Left cardiac atrium (tissue), 4 donors: ENCODE results near the gene ALKBH2. TPM values are rescaled to one million over a fixed set of nuclear protein-coding genes. Genes with fewer than 3 reads are reported as not detected.
"Not testable (repeated sequence)": the region's sequence is repeated elsewhere in the genome, so short reads cannot be mapped to it uniquely, and the experiment has no call there.

Source experiments
- ATAC-seq, 2 donors: fragments of 200-7000 bp; cut with Tn5 transposase; one replicate each; pipeline ENCODE4 v1.9.1; 2020; ENCODE audit warnings: mild to moderate bottlenecking in 2 of 2, moderate library complexity in 2 of 2
- DNase-seq: peaks from one replicate; pipeline ENCODE4 v3.0.0-alpha.2; 2020
- intact Hi-C, 2 donors: fragments of 100-400 bp; cut with DNase I; formaldehyde crosslinking; loops; one replicate each; pipeline versions ENCODE4 v1.14.1 to v1.15.1; 2022 to 2023
- total RNA-seq, 2 donors: library from RNA; stranded (reverse); fragmentation: NEBNext Ultra II Directional; extraction: Animal tissue kit (Norgen Biotek cat#: 25700); gene quantifications; one replicate each; pipeline ENCODE4 v1.2.1, GENCODE V29; 2021
- donor health status: DM: no; HTN: yes; CAD: no.
- donor health status: DM: no; HTN: yes; CAD: no; lungs with severe emphysema.
- donor health status: DM: yes; HTN: yes; CAD: no.
- donor health status: Dilated cardiomyopathy.

Gene ALKBH2
- total RNA-seq, 2 donors from 2014 or later = 8.5 to 12.0 TPM

DNA sequence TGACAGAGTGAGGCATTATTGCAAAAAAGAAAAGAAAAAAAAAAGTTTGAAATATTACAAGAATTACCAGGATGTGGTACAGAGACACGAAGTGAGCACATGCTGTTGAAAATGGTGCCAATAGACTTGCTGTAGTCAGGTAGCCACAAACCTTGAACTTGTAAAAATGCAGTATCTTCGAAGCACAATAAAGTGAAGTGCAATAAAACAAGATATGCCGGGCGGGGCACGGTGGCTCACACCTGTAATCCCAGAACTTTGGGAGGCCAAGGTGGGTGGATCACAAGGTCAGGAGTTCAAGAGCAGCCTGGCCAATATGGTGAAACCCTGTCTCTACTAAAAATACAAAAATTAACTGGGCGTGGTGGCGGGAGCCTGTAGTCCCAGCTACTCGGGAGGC is 43.5 kb downstream of the ALKBH2 start:
- ATAC-seq, DNase-seq, intact Hi-C loops: not testable (repeated sequence)

GRCh38 chr12:109048706-109049105 is 44.6 kb downstream of the ALKBH2 start:
- ATAC-seq, intact Hi-C loops, DNase-seq: not testable (repeated sequence)

DNA sequence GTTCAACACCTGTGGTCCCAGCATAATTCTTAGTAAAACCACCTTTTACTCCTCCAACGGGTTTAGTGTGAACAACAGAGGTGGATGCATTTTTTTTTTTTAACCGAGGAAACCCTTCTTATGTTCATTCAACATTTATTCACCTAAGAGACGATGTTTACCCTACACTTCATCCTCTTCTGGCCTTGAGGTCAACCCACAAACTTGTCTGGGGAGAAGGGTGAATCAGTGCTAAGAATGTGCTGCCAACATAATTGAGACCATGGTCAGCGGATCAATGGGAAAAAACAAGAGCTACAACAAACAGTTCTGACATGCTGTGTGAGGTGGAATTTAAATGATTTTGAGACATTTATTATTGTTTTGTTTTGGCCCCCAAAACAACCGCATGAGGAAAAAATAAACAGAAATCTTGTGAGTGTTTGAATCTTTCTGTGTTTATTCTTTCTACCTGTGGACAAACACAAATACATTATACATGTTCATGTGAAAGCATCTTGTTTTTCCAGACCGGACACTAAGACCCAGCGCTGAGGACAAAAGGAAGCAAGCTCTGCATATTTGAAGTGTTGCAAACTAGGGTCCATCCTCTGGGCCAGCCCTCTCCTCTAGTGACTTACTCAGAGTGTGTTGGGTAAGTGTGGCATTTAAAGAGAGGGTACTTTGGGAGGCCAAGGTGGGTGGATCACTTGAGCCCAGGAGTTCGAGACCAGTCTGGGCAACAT is 46.0 kb downstream of the ALKBH2 start:
- intact Hi-C loops = no loop called here
- ATAC-seq = no peak
- no peak for DNase-seq

- DNase-seq = no peak
- intact Hi-C loops = no loop called here
- ATAC-seq = no peak
These were observed 49.0 kb downstream of the ALKBH2 start for GRCh38 chr12:109044241-109044640.

Other genes with a start within 250 kb of the ALKBH2 start
- 10 to 100 TPM; 30.4 to 46.0 TPM for gene SSH1, start 235.9 kb downstream of the ALKBH2 start, total RNA-seq
- not detected for gene DAO, start 213.4 kb downstream of the ALKBH2 start, total RNA-seq
- under 1 TPM; 0.10 to 0.12 TPM for gene SVOP, start 72.4 kb downstream of the ALKBH2 start, total RNA-seq
- 1 to 10 TPM; 7.7 to 9.5 TPM for gene USP30, start 40.9 kb downstream of the ALKBH2 start, total RNA-seq
- gene UNG, start 4.1 kb upstream of the ALKBH2 start, total RNA-seq = 10 to 100 TPM; 13.9 to 16.6 TPM
- gene ACACB, start 23.1 kb upstream of the ALKBH2 start, total RNA-seq = 100 to 1,000 TPM; 165 to 172 TPM
- not detected for gene FOXN4, start 215.8 kb upstream of the ALKBH2 start, total RNA-seq